ENCODE results near the gene TANC1.

The TANC1 gene

GRCh38 chr2:159088906-159089305 is 120.5 kb downstream of the TANC1 start:
- CTCF ChIA-PET, result interaction anchor here (1.0 to 2.2 kb wide), 9 partner anchors 19 to 121 kb away, joined by 3 to 7 read pairs (median 6); partner anchors contain the start of gene TANC1
- Histone ChIP-seq H3K27ac (ENCODE audit: insufficient read depth in 1 of 2, low read depth in 1 of 2, low read length in 2 of 2, poor library complexity in 1 of 2, severe bottlenecking in 2 of 2) (no peak overlapping the region), H3K4me1 (ENCODE audit: control extremely low read depth in 1 of 4, control insufficient read depth in 4 of 4, insufficient read depth in 4 of 4, low read length in 3 of 4) (peaks cover 11 to 69% (median 53%) of the 10 kb centered on the region in 4 experiments)

GRCh38 chr2:159089543-159089942 is 121.1 kb downstream of the TANC1 start:
- Histone ChIP-seq H3K4me1 (ENCODE audit: control extremely low read depth in 1 of 4, control insufficient read depth in 4 of 4, insufficient read depth in 4 of 4, low read length in 3 of 4) (peaks cover 11 to 69% (median 53%) of the 10 kb centered on the region in 4 experiments), H3K27ac (ENCODE audit: insufficient read depth in 1 of 2, low read depth in 1 of 2, low read length in 2 of 2, poor library complexity in 1 of 2, severe bottlenecking in 2 of 2) (no peak overlapping the region), H3K9me3 (ENCODE audit: control extremely low read depth in 1 of 5, control insufficient read depth in 4 of 5, insufficient read depth in 2 of 5, low read depth in 1 of 5, low read length in 4 of 5) (no peaks in the 10 kb centered on the region), H3K4me3 (ENCODE audit: control insufficient read depth in 1 of 7, extremely low read depth in 1 of 7, insufficient read depth in 4 of 7, low read depth in 2 of 7, low read length in 6 of 7) (peak overlapping the region in 2 of 7 experiments; percentile 19), H3K27me3 (replicated peaks in 2 of 5; ENCODE audit: control insufficient read depth in 4 of 5, insufficient read depth in 5 of 5, low read length in 4 of 5) (no peaks in the 10 kb centered on the region), H3K36me3 (ENCODE audit: control insufficient read depth in 4 of 4, insufficient read depth in 4 of 4, low read length in 3 of 4) (no peaks in the 10 kb centered on the region)
- ChIA-PET CTCF (interaction anchor here (0.6 to 2.2 kb wide), 10 partner anchors 19 to 122 kb away, joined by 3 to 7 read pairs (median 6); partner anchors contain the start of gene TANC1), POLR2A (no interaction called here)
- WGBS (ENCODE audit: insufficient coverage), result 48% methylated on average over 3 of the region's 3 CpGs
- DNase-seq, result peak in 2 of 3 donors; percentile 12 to 27

More at GRCh38 chr2:159088906-159089305, 120.5 kb downstream of the TANC1 start:
- POLR2A ChIA-PET, result interaction anchor here (1.2 kb wide), 1 partner anchor 59 kb away, joined by 4 read pairs; no protein-coding TSS in a partner anchor
- Histone ChIP-seq H3K4me3 (ENCODE audit: control insufficient read depth in 1 of 7, extremely low read depth in 1 of 7, insufficient read depth in 4 of 7, low read depth in 2 of 7, low read length in 6 of 7) (peak overlapping the region in 2 of 7 experiments; percentile 19), H3K36me3 (ENCODE audit: control insufficient read depth in 4 of 4, insufficient read depth in 4 of 4, low read length in 3 of 4) (no peaks in the 10 kb centered on the region), H3K27me3 (replicated peaks in 2 of 5; ENCODE audit: control insufficient read depth in 4 of 5, insufficient read depth in 5 of 5, low read length in 4 of 5) (no peaks in the 10 kb centered on the region), H3K9me3 (ENCODE audit: control extremely low read depth in 1 of 5, control insufficient read depth in 4 of 5, insufficient read depth in 2 of 5, low read depth in 1 of 5, low read length in 4 of 5) (no peaks in the 10 kb centered on the region)
- WGBS (ENCODE audit: insufficient coverage), result no CpG with 5 or more reads among the region's 1 CpG
- DNase-seq, result peak; percentile 40 to 80 (median 71)

GRCh38 chr2:159090514-159091201 is 122.2 kb downstream of the TANC1 start:
- peak overlapping the region in 1 of 2 experiments; percentile 46 for H3K27ac ChIP-seq (ENCODE audit: insufficient read depth in 1 of 2, low read depth in 1 of 2, low read length in 2 of 2, poor library complexity in 1 of 2, severe bottlenecking in 2 of 2)
- 63% methylated on average over 6 of the region's 11 CpGs for WGBS (ENCODE audit: insufficient coverage)
- H3K4me1 ChIP-seq (ENCODE audit: control extremely low read depth in 1 of 4, control insufficient read depth in 4 of 4, insufficient read depth in 4 of 4, low read length in 3 of 4), result peaks cover 11 to 68% (median 53%) of the 10 kb centered on the region in 4 experiments

DNA sequence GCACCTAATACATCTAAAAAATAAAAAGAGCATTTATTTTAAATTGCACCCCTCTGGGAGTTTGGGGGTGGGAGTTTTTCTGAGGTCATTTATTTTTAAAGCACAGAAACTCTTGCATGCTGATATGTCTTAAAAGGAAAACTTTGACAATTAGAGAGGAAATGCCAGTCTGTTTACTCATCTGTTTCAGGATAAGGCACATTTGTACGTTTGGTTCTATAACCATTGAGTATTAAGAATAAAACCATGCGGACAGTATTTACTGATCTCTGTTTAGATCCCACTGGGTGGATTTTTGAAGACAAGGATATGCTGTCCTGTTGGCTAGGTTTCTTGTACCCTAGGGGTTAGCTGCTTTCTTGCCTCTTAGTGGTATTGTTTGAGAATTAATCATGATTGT is 122.9 kb downstream of the TANC1 start:
- Histone ChIP-seq H3K36me3 (ENCODE audit: control insufficient read depth in 4 of 4, insufficient read depth in 4 of 4, low read length in 3 of 4) (no peaks in the 10 kb centered on the region), H3K9me3 (ENCODE audit: control extremely low read depth in 1 of 5, control insufficient read depth in 4 of 5, insufficient read depth in 2 of 5, low read depth in 1 of 5, low read length in 4 of 5) (peaks cover 0 to 8% (median 3%) of the 10 kb centered on the region in 5 experiments), H3K27ac (ENCODE audit: insufficient read depth in 1 of 2, low read depth in 1 of 2, low read length in 2 of 2, poor library complexity in 1 of 2, severe bottlenecking in 2 of 2) (peak overlapping the region in 1 of 2 experiments; percentile 39), H3K4me1 (ENCODE audit: control extremely low read depth in 1 of 4, control insufficient read depth in 4 of 4, insufficient read depth in 4 of 4, low read length in 3 of 4) (peaks cover 11 to 62% (median 46%) of the 10 kb centered on the region in 4 experiments), H3K27me3 (replicated peaks in 2 of 5; ENCODE audit: control insufficient read depth in 4 of 5, insufficient read depth in 5 of 5, low read length in 4 of 5) (no peaks in the 10 kb centered on the region), H3K4me3 (ENCODE audit: control insufficient read depth in 1 of 7, extremely low read depth in 1 of 7, insufficient read depth in 4 of 7, low read depth in 2 of 7, low read length in 6 of 7) (peak overlapping the region in 3 of 7 experiments; percentile 0 to 67 (median 46))
- ChIA-PET POLR2A (interaction anchor here (0.8 kb wide), 1 partner anchor 39 kb away, joined by 3 read pairs; no protein-coding TSS in a partner anchor), CTCF (interaction anchor here (1.3 kb wide), 1 partner anchor 40 kb away, joined by 4 read pairs; no protein-coding TSS in a partner anchor)
- DNase-seq, result no peak
- WGBS (ENCODE audit: insufficient coverage), result 43% methylated on average over 2 of the region's 2 CpGs

More at GRCh38 chr2:159090514-159091201, 122.2 kb downstream of the TANC1 start:
- peak; percentile 17 to 68 (median 61) for DNase-seq
- no peaks in the 10 kb centered on the region for H3K36me3 ChIP-seq (ENCODE audit: control insufficient read depth in 4 of 4, insufficient read depth in 4 of 4, low read length in 3 of 4)
- ChIA-PET POLR2A (no interaction called here), CTCF (interaction anchor here (1.1 to 1.5 kb wide), 2 partner anchors 28 to 60 kb away, joined by 3 to 5 read pairs; no protein-coding TSS in a partner anchor)
- peak overlapping the region in 4 of 7 experiments; percentile 23 to 46 (median 32) for H3K4me3 ChIP-seq (ENCODE audit: control insufficient read depth in 1 of 7, extremely low read depth in 1 of 7, insufficient read depth in 4 of 7, low read depth in 2 of 7, low read length in 6 of 7)
- peaks cover 0 to 1% (median 0%) of the 10 kb centered on the region in 5 experiments for H3K9me3 ChIP-seq (ENCODE audit: control extremely low read depth in 1 of 5, control insufficient read depth in 4 of 5, insufficient read depth in 2 of 5, low read depth in 1 of 5, low read length in 4 of 5)
- no peaks in the 10 kb centered on the region for H3K27me3 ChIP-seq (replicated peaks in 2 of 5; ENCODE audit: control insufficient read depth in 4 of 5, insufficient read depth in 5 of 5, low read length in 4 of 5)

DNA sequence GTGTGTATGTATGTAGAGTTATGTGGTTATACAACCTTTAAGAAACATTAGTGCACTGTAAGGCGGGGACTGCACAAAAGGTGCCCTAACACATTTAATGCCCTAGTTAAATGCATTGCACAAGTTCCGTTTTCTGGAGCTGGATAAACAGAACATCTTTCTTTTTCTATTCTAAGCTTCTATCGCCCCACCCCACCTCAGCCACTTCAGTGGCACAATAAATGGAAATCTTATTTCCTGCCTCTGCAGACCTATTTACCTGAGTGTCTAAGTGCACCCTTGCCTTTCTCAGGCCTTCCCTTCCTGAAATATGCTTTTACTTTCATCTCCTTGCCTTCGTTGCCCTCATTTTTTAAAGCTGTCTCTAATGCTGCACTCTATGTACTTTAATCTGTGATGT is 123.5 kb downstream of the TANC1 start:
- WGBS (ENCODE audit: insufficient coverage), result 0% methylated on average over 2 of the region's 4 CpGs
- peak in 2 of 3 donors; percentile 64 to 72 for DNase-seq
- H3K4me3 ChIP-seq (ENCODE audit: control insufficient read depth in 1 of 7, extremely low read depth in 1 of 7, insufficient read depth in 4 of 7, low read depth in 2 of 7, low read length in 6 of 7), result peak overlapping the region in 4 of 7 experiments; percentile 19 to 67 (median 40)
- peaks cover 0 to 14% (median 7%) of the 10 kb centered on the region in 5 experiments for H3K9me3 ChIP-seq (ENCODE audit: control extremely low read depth in 1 of 5, control insufficient read depth in 4 of 5, insufficient read depth in 2 of 5, low read depth in 1 of 5, low read length in 4 of 5)
- peaks cover 11 to 56% (median 44%) of the 10 kb centered on the region in 4 experiments for H3K4me1 ChIP-seq (ENCODE audit: control extremely low read depth in 1 of 4, control insufficient read depth in 4 of 4, insufficient read depth in 4 of 4, low read length in 3 of 4)
- H3K36me3 ChIP-seq (ENCODE audit: control insufficient read depth in 4 of 4, insufficient read depth in 4 of 4, low read length in 3 of 4), result peaks cover 0 to 3% (median 0%) of the 10 kb centered on the region in 4 experiments
- no peaks in the 10 kb centered on the region for H3K27me3 ChIP-seq (replicated peaks in 2 of 5; ENCODE audit: control insufficient read depth in 4 of 5, insufficient read depth in 5 of 5, low read length in 4 of 5)
- ChIA-PET POLR2A (interaction anchor here (0.8 kb wide), 1 partner anchor 39 kb away, joined by 3 read pairs; no protein-coding TSS in a partner anchor), CTCF (interaction anchor here (0.8 to 2.7 kb wide), 5 partner anchors 15 to 56 kb away, joined by 3 to 12 read pairs (median 4); no protein-coding TSS in a partner anchor)
- H3K27ac ChIP-seq (ENCODE audit: insufficient read depth in 1 of 2, low read depth in 1 of 2, low read length in 2 of 2, poor library complexity in 1 of 2, severe bottlenecking in 2 of 2), result peak overlapping the region in 1 of 2 experiments; percentile 39

DNA sequence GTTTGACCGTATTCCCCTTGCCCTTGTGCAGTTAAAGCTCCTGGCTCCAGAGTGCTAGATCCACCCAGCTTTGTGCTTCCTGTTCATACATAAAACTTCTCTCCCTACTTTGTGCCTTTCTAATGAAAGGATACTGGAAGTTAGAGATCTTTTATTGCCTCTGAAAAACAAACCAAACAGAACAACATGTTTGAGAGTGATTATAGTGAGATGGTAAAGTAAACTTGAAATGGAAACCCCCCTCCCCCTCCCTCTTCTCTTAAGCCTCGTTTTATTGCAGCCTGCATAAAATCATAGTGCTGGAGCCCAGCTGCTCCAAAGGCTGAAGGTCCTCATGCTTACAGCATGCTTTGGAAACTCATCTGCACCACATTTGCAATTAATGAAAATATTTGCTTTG is 125.1 kb downstream of the TANC1 start:
- Histone ChIP-seq H3K4me1 (ENCODE audit: control extremely low read depth in 1 of 4, control insufficient read depth in 4 of 4, insufficient read depth in 4 of 4, low read length in 3 of 4) (peaks cover 11 to 45% (median 38%) of the 10 kb centered on the region in 4 experiments), H3K36me3 (ENCODE audit: control insufficient read depth in 4 of 4, insufficient read depth in 4 of 4, low read length in 3 of 4) (peaks cover 0 to 3% (median 0%) of the 10 kb centered on the region in 4 experiments), H3K27ac (ENCODE audit: insufficient read depth in 1 of 2, low read depth in 1 of 2, low read length in 2 of 2, poor library complexity in 1 of 2, severe bottlenecking in 2 of 2) (no peak overlapping the region), H3K9me3 (ENCODE audit: control extremely low read depth in 1 of 5, control insufficient read depth in 4 of 5, insufficient read depth in 2 of 5, low read depth in 1 of 5, low read length in 4 of 5) (peaks cover 0 to 14% (median 10%) of the 10 kb centered on the region in 5 experiments), H3K4me3 (ENCODE audit: control insufficient read depth in 1 of 7, extremely low read depth in 1 of 7, insufficient read depth in 4 of 7, low read depth in 2 of 7, low read length in 6 of 7) (no peak overlapping the region), H3K27me3 (replicated peaks in 2 of 5; ENCODE audit: control insufficient read depth in 4 of 5, insufficient read depth in 5 of 5, low read length in 4 of 5) (no peaks in the 10 kb centered on the region)
- ChIA-PET POLR2A (no interaction called here), CTCF (interaction anchor here (1.9 to 2.7 kb wide), 2 partner anchors 26 to 58 kb away, joined by 6 to 12 read pairs; no protein-coding TSS in a partner anchor)
- peak in 2 of 3 donors; percentile 25 to 37 for DNase-seq
- 9% methylated on average over 1 of the region's 2 CpGs for WGBS (ENCODE audit: insufficient coverage)

Data from common myeloid progenitor, CD34-positive (primary cell).